Iris pigment epithelial cell (primary cell): ENCODE measurements around the gene CENPX.
"Not testable (repeated sequence)": the region's sequence is repeated elsewhere in the genome, so short reads cannot be mapped to it uniquely, and the experiment has no call there.

ENCODE experiments used
- DNase-seq: peaks from one replicate; pipeline ENCODE4 v3.0.0-alpha.2; 2011; ENCODE audit warnings: low read depth

CENPX gene

GRCh38 chr17:82039695-82040299, 17.1 kb upstream of the CENPX start:
- no peak for DNase-seq

- DNase-seq: not testable (repeated sequence)
Observed at GRCh38 chr17:82038796-82039409, 16.2 kb upstream of the CENPX start.

- no peak for DNase-seq
Observed at GRCh38 chr17:82037889-82038195, 15.2 kb upstream of the CENPX start.

GRCh38 chr17:82037092-82037888, 14.6 kb upstream of the CENPX start, which contains the start of gene DCXR:
Gene DCXR (minus strand): TSS chr17:82037697. CDS start chr17:82037682, 15 bp downstream.
- peak; percentile 98 for DNase-seq

- DNase-seq: no peak
Observed at GRCh38 chr17:82036634-82037091, 14.0 kb upstream of the CENPX start.

- DNase-seq: no peak
Observed at GRCh38 chr17:82035956-82036633, 13.4 kb upstream of the CENPX start.

- DNase-seq: no peak
Observed at GRCh38 chr17:82035488-82035887, 12.8 kb upstream of the CENPX start.

GRCh38 chr17:82034371-82035011, 11.8 kb upstream of the CENPX start:
- DNase-seq: no peak

GRCh38 chr17:82033359-82034085, 10.8 kb upstream of the CENPX start:
- no peak for DNase-seq

- no peak for DNase-seq
Observed at GRCh38 chr17:82031885-82032627, 9.4 kb upstream of the CENPX start.

- DNase-seq: peak; percentile 45
Observed at GRCh38 chr17:82031303-82031884, 8.7 kb upstream of the CENPX start, which contains the start of gene RAC3. Gene RAC3 (plus strand): TSS chr17:82031678. CDS start chr17:82031762, 84 bp downstream.

GRCh38 chr17:82030470-82031302, 8.0 kb upstream of the CENPX start:
- DNase-seq: peak; percentile 89

- DNase-seq: no peak
Observed at GRCh38 chr17:82029990-82030469, 7.4 kb upstream of the CENPX start.

GRCh38 chr17:82029391-82029790, 6.7 kb upstream of the CENPX start:
- no peak for DNase-seq

GRCh38 chr17:82028966-82029365, 6.3 kb upstream of the CENPX start:
- no peak for DNase-seq

GRCh38 chr17:82028246-82028645, 5.6 kb upstream of the CENPX start:
- DNase-seq: no peak

- no peak for DNase-seq
Observed at GRCh38 chr17:82025401-82026107, 2.9 kb upstream of the CENPX start.

- DNase-seq: no peak
Observed at GRCh38 chr17:82024859-82025258, 2.2 kb upstream of the CENPX start.
